ENCODE results near the gene EEFSEC.

The EEFSEC gene

DNA sequence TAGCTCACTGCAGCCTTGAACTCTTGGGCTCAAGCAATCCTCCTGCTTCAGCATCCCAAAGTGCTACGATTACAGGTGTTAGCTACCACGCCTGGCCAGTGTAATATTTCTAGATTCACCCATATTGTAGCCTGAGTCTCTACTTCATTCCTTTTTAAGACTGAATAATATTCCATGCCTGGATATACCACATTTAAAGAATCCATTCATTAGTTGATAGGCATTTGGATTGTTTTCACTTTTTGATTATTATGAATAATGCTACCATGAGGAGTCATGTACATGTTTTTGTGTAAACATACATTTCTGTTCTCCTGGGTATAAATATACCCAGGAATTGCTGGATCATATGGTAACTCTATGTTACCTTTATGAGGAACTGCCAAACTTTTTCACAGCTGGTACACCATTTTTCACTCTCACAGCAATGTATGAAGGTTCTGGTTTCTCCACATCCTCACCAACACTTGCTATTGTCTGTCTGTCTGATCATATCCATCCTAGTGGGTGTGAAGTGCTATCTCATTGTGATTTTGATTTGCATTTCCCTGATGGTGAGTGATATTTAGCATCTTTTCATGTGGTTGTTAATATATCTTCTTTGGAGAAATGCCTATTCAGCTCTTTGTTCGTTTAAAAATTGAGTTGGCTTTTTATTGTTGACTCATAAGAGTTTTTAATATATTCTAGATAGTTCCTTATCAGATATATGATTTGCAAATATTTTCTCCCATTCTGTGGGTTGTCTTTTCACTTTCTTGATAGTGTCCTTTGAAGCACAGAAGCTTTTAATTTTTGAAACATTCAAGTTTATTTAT is 32.6 kb downstream of the EEFSEC start:
- DNase-seq = no peak

DNA sequence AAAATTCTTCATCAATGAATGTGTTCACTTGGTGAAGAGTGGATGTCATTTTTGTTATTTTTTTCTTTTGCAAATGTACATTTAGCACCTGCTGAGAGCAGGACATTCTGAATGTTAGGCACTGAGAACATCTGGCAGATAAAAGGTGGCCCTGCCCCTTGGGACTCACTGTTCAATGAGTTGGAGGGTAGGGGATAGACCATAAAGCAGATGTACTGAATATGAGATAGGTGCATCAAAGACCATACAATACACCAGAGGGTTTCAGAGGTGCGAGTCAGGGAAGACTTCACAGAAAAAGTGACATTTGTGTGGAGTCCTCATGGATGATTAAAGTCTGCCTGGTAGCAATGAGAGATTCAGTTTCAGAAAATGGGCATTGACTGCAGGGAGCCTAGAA is 34.2 kb downstream of the EEFSEC start:
- DNase-seq = no peak

- no peak for DNase-seq
Measured at GRCh38 chr3:128188326-128188725, 35.0 kb downstream of the EEFSEC start.

- DNase-seq = no peak
Measured at GRCh38 chr3:128188956-128189355, 35.7 kb downstream of the EEFSEC start.

DNA sequence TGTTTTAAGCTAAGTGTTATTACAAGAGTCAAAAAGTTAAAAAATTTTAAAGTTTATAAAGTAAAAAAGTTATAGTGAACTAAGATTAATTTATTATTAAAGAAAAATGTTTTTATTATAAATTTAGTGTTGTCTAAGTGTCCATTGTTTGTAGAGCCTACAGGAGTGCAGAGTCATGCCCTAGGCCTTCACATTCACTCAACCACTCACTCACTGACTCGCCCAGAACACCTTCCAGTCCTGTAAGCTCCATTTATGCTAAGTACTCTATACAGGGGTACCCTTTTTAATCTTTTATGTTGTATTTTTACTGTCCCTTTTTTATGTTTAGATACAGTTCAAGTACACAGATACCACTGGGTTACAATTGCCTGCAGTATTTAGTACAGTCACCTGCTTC is 37.2 kb downstream of the EEFSEC start:
- DNase-seq = no peak

DNA sequence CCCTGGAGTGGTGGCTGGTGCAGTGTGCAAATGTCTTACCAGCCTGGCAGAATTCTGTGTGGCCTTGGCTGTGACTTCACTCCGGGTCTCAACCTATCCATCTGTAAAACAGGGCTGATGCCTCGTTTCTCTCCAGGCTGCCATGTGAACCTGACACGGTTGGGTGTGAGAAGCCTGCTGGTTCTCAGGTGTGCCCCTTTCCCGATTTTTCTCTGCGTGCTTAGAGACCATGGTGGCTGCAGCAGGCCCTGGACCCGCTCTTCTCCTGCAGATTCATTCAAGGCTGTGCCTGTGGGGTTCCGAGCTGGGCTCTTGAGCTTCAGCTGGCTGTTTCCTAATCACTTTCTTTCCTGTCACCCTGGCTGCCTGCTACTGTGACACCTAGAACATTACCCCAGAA is 38.9 kb downstream of the EEFSEC start:
- no peak for DNase-seq

- DNase-seq = no peak
Measured at GRCh38 chr3:128193168-128193567, 39.9 kb downstream of the EEFSEC start.

- DNase-seq = no peak
Measured at GRCh38 chr3:128194843-128195242, 41.6 kb downstream of the EEFSEC start.

GRCh38 chr3:128195369-128195768 is 42.1 kb downstream of the EEFSEC start:
- no peak for DNase-seq

GRCh38 chr3:128195802-128196201 is 42.5 kb downstream of the EEFSEC start:
- no peak for DNase-seq

- DNase-seq = no peak
Measured at GRCh38 chr3:128196647-128197046, 43.4 kb downstream of the EEFSEC start.

DNA sequence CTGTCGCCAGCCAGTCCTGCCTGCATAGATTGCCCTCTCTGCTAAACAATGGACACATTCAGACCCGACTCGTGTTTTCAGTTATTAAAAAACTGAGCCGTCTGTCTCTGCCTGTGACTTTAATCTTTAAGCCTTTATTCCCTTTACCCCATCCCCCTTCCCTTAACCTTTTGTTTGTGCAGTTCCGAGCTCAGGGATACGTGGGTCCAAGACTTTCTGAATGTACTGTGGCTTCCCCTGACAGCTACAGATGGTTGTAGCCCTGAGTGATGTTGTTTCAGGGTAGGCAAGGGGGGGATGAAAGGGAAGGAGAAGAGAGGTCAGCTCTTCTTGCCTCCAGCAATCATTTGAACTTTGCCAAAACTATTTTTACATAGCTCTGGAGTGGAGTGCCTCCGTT is 44.6 kb downstream of the EEFSEC start:
- DNase-seq = no peak

DNA sequence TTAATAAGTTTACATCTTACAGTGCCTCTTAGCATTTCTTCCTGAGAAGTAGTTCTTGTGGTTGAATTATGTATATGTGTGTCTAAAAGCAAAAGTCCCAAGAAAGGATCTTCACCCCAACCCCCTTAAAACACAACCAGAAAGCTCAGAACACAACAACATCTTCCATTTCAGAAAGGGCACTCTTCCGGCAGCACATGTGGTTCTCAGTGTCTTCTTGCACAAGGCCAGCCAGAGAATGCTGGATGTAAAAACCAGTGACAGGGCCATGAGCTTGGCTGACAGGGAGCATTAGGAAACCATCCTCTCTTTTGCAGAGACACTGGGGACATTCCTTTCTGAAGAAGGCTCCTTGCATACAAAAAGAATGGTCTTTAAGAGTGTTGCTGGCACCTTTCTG is 45.0 kb downstream of the EEFSEC start:
- DNase-seq = no peak

DNA sequence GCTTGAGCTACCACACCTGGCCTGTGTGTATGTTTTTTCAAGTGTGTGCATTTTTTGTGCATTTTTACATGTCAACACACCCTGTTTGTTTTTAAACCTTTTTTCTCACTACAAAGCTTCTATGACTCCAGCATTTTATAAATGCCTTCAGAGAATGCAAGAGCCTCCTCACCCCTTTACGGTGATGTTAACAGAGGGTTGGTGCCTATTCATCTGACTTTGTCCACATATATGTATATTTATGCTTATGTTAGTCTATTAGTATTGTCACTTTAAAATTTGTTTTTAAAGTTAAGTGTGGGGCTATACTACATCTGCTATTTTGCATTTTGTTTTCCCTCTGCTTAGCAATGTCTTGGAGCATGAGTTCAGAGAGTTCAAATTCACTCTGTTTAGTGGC is 45.8 kb downstream of the EEFSEC start:
- DNase-seq = no peak

DNA sequence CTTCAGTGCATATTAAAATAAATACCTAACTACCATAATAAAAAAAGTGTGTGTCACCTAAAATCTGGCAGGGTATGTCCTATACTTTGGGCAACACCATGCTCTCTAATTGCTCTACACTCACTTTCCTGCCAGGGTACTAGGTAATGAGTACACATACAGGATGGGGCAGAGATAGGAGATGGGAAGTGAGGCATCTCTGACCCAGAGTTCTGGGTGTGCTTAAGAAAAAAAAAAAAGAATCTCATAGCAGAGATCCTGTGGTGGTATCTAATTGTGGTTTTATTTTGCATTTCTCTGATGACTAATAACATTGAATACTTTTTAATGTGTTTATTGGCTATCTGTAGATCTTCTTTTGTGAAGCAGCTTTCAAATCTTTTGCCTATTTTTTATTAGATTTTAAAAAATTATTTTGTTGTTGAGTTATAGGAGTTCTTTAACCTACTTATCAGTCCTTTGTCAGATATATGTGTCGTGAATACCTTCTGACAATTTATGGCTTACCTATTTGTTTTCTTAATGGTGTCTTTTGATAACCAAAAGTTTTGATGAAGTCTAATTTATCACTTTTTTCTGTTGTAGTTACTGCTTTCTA is 48.0 kb downstream of the EEFSEC start:
- no peak for DNase-seq

- no peak for DNase-seq
Measured at GRCh38 chr3:128203169-128203568, 49.9 kb downstream of the EEFSEC start.

DNA sequence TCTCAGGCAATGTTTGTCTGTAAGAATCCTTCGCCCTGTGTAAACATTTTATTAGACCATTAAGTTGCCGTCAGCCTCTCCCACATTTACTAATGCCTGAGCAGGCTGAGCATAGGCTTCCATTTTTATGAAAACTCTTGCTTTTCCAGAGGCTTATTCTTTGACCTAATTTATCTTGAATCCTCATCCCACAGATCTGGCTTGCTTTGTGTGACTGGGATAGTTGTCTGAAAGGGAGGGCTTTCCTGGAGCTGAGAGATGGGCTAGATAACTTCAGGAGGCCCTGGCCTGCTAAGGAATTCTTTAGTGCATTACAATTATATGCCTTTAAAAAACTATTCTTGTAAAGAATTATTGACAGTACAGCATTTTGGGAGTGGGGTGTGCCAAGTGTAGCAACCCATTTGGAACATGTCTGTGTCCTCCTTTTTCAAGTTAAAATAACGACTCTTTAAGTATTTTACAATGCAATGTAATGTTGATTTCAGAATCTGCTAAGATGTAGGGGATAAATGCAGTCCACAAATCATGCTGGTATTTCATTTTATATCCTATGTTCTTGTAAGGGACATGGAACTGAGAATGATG is 52.4 kb downstream of the EEFSEC start:
- no peak for DNase-seq

DNA sequence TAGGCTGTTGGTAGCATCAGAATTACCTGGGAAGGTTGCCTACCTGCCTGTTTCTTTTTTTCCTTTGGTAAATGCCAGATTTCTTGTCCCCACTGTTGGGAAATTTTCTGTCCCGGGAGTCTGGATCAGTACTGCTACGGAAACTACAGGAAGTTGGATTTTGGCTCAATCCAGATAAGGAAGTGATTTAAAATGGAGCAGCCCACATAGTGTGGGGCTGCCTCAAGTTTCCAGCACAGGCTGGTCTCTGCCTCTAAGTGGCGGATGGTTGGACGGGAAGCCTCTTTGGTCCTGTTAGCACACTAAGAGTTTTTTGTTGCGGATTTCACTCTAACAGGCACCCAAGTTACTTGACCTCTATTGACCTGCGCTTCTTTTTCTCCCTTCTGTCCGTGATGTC is 54.7 kb downstream of the EEFSEC start:
- no peak for DNase-seq

- no peak for DNase-seq
Measured at GRCh38 chr3:128210711-128211110, 57.4 kb downstream of the EEFSEC start.

DNA sequence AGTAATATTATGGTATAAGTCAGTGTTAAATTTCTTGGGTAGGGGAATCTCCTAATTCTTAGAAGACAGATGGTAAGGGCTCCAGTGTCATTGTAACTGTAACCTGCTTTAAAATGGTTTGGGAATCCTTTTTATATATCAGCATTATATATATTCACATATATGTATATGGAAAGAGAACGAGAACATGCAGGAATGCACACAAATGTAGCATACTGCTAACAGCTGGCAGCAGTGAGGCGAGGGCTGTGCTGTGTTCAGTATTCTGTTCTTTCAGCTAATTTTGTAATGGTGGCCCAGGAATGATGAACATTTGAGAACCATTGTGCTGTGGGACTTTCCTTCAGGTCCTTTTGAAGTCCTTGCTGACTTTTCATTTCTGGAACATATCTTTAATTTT is 60.8 kb downstream of the EEFSEC start:
- DNase-seq = no peak

DNA sequence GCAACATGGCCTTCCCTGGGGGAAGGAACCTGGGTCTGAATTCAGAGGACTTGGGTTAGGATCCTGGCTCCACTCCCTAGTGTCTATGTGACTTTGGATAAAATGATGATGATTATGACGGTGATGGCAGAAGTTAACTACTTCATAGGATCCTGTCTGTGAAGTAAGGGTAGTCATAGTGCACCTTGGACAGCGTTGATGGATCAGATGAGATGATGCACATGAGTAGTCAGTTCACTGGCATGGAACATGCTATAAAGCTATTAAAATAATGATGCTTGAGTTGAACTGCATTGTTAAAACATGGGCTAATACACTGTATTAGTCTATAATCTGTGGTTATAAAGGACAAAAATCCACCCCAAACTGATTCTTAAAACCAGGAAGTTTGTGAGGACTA is 62.0 kb downstream of the EEFSEC start:
- DNase-seq = no peak

DNA sequence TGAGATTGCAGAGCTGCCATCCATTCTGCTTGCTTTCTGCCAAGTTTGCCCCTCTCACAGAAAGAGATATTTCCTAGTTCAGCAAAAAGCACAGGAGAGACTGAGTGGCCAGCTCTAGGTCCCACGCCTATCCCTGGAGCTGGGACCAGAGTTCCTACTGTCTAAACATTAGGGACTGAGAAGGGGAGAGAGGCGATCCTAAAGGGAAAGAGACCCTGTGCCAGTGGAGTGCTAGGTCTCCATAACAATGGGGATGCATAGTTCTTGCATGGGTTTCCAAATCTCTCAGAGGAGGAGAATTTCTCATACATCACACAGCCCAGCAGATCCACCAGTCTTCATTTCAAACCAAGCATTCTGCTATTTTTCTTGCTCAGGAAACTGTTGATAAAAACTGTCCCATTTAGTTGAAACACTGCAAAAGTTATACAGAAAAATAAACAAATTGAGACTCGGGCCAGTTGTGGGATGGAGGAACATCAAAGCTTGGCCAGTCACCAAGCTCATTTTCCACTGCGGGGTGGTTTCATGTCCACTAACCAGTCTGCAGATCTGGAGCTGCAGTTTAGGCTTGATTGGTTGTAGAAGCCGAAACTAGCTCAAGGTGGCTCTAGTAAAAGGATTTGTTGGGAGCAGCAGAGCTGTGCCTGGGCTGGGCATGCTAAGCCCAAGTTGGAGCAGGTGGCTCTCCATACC is 62.7 kb downstream of the EEFSEC start:
- no peak for DNase-seq

GRCh38 chr3:128217702-128218547 is 64.6 kb downstream of the EEFSEC start:
- DNase-seq = no peak
